NCI-H1694 treated with DMSO at 0.1 percent for 48 hours (cell line): Measurements from ENCODE around the gene CDC42EP4.

Source experiments
- DNase-seq: peaks from one replicate; lab custom pipeline; 2025; lab: John Stamatoyannopoulos, UW

Gene CDC42EP4

GRCh38 chr17:73300392-73300791 is 11.4 kb downstream of the CDC42EP4 start:
- DNase-seq = no peak

GRCh38 chr17:73297934-73298861 is 13.6 kb downstream of the CDC42EP4 start:
- no peak for DNase-seq

- no peak for DNase-seq
Measured at GRCh38 chr17:73293480-73293911, 18.3 kb downstream of the CDC42EP4 start.

DNA sequence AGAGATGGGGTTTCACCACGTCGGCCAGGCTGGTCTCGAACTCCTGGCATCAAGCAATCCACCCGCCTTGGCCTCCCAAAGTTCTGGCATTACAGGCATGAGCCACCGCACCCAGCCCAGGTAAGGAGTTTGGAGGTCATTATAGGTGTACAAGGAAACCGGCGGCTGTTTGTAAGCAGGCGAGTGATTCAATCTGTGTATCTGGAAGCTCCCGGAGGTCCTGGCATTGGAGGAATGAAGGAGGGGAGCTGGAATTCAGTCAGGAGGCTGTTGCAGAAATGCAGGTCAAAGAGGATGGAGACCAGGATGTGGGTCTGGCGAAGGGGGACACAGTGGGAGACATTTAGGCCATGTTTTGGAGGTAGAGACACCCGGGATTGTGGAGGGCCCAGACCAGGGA is 18.8 kb downstream of the CDC42EP4 start:
- no peak for DNase-seq

DNA sequence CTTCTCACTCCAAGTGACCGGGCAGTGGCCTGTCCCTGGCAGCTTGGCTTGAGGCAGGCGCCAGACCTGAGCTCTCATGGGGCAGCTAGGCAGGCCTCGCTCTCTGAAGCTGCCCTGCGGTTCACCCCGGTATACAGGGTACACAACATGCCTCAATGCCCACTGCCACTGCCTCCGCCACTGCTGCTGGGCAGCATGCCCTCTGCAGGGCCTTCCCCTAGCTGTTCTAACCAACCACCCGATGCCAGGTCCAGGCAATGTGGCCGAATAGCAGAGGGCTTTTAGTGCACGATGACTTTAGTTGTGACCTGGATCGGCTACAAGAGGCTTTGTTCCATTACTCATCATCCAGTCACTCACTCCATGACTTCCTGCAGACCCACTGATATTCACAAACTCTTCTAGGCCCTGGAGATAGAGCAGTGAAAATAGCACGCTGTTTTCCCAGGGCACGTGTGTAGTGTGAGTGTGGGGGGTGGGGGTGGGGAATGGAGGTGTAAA is 19.7 kb downstream of the CDC42EP4 start:
- DNase-seq = no peak

DNA sequence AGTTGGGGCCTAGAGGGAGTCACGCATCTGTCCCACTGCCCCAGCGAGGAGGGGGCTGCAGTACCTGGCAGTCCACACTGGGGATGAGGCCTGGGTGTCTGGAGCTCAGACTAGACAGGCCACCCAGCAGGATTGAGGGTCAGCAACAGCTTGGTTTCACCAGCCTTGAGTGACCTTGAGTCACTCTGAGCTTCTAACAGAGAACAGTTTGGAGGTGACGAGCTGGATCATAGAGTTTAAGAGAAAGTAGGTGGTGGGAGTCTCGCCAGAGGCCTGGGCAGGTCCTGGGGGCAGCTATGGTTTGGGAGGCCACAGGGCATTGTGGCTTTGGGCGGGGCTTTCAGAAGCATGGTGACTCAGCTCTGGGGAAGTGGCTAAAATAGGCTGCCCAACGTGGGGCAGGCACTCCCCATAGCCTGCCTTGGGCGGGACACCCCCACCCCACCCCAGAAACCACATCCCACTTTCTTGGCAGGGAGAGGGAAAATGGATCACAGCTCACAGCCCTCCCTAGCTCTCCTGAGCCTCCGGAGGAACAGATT is 20.5 kb downstream of the CDC42EP4 start:
- no peak for DNase-seq

DNA sequence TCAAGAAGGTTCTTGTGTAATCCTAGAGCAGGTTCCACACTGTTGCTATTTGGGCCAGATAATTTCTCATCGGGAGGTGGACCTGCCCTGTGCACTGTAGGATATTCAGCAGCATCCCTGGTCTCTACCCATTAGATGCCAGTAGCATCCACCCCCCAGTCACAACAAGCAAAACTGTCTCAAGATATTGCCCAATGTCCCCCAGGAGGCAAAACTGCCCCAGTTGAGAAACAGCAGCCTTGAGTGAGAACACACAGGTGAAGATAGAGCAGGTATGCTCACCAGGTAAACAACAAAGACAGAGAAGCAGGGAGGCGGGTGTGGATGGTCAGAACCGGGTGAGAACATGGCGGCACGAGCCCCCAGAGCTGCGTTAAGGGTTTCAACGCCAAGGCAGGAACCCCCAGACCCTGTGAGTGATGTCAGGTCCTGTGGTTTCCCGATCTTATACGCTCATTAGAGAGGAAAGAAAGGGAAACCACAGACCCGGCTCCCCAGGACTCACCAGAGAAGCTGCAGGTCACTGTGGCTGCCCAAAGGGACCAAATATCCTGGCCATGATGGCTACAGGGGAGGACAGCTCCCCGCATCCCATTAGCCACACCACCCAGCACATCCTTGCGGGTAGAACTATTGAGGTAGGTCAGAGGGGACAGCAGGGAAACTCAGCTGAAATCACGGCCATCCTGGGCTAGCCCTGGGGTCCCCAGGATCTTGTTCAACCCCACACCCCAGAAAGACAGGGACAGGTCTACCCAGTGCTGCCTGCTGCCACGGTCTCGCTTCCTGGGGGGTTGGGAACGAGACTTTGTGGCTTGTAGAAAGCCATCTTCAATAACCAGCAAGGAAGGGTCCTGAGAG is 21.2 kb downstream of the CDC42EP4 start:
- DNase-seq = no peak

GRCh38 chr17:73289549-73290254 is 22.1 kb downstream of the CDC42EP4 start:
- DNase-seq = no peak

GRCh38 chr17:73288534-73289302 is 23.1 kb downstream of the CDC42EP4 start:
- no peak for DNase-seq

GRCh38 chr17:73286863-73287296 is 24.9 kb downstream of the CDC42EP4 start:
- DNase-seq = no peak

GRCh38 chr17:73285916-73286862 is 25.6 kb downstream of the CDC42EP4 start:
- DNase-seq = no peak

DNA sequence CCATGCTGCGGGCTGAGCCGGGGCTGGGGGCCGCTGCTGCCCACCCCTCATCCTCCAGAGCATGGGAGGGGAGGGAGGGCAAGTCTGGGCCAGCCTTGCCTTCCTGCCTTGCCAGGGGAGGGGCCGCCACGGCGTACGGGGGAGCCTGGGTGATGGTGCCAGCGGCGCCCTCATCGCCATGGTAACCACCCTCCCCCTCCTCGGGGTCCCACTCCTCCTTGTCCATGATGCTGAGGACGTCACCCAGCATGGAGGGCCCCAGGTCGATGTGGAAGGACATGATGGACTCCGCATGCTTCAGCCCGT is 26.2 kb downstream of the CDC42EP4 start:
- DNase-seq = no peak

DNA sequence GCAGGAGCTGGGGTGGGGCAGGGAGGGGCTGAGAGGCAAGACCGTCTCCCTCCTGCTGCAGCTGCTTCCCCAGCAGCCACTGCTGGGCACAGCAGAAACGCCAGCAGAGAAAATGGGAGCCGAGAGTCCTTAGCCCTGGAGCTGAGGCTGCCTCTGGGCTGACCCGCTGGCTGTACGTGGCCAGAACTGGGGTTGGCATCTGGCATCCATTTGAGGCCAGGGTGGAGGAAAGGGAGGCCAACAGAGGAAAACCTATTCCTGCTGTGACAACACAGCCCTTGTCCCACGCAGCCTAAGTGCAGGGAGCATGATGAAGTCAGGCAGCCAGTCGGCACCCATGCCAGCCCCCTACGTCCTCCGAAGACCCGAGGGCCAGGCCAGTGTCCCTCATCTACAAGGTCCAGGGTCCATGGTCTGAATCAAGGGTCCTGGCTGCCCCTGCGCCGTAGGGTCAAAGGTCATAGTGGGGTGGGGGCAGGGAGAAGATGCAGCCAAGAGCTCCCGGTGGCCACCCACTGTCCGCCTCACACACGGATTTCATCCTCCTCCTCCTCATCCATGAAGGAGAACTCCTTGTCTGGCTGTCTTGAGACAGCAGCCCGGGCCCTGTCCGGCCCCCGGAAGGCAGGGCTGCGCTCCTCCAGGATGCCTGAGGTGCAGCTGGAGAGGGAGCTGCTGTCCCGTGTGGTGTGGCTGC is 26.7 kb downstream of the CDC42EP4 start:
- no peak for DNase-seq

DNA sequence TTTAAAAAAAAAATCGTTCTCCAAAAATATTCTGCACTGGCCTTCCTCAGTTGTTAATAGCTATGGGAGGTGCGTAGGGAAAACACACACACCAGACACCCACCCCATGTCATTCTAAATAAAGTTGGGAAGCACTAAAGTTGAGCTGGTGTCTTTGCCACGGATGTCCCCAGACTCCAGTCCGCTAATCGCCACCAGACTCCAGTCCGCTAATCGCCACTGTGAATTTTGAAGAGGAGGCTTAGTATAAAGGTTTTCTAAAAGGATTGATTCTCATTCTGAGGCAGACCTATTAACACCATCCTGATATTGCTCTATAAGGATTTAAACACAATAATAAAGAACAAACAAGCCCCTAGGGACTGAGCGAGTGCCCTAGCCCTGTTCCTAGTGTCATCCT is 27.4 kb downstream of the CDC42EP4 start:
- DNase-seq = no peak

DNA sequence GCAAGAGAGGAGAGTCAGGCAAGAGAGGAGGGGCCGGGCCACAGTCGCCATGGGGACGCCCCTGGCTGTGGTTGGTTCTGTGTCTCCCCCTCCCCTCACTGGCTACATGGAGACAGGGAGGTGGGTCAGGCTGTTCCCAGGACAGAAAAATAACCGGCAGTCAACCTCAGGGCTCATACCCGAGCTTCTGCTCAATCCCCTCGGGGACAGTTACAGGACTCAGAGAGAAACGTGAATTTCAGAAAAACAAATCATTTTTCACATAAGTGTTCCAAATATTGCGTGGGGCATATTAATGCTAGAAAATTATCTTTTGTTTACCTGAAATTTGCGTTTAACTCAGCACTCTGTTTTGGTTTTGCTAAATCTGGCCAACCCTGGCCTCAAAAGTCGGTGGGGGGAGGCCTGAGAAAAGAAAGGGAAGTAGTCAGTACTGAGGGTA is 27.9 kb downstream of the CDC42EP4 start:
- DNase-seq = no peak

GRCh38 chr17:73283250-73283649 is 28.6 kb downstream of the CDC42EP4 start:
- no peak for DNase-seq

DNA sequence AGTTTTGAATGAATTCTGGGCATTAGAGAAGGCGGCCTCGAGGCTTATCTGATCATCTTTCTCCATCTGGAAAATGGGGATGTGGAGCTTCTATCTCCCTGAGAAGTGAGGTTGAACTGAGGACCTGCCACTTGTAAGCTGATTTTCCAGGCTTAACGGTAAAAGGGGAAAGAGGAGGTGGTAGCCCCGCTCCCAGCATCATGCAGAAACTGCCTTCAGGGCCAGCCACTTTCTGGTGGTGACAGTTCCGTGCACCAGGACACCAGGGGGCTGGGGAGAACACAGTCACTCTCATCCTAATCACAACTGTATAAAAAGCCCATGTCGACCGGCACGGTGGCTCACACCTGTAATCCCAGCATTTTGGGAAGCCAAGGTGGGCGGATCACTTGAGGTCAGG is 29.2 kb downstream of the CDC42EP4 start:
- DNase-seq = no peak

GRCh38 chr17:73281928-73282327 is 29.9 kb downstream of the CDC42EP4 start:
- DNase-seq = no peak

GRCh38 chr17:73280191-73280590 is 31.6 kb downstream of the CDC42EP4 start:
- DNase-seq = no peak
